H1 (cell line): Measurements from ENCODE around the gene RSU1. TPM values are rescaled to one million over a fixed set of nuclear protein-coding genes. Genes with fewer than 3 reads are reported as not detected.

Source experiments
- CTCF ChIA-PET: fragments of 300-600 bp; sonication (Branson Sonifier 250); formaldehyde crosslinking; loops from one replicate; lab custom pipeline; 2021; ENCODE audit not compliant: partially characterized antibody; lab: Charles Lee
- POLR2A ChIA-PET: fragments of 300-600 bp; sonication (Branson Sonifier 250); formaldehyde crosslinking; loops from one replicate; lab custom pipeline; 2021; ENCODE audit warnings: inconsistent platforms; ENCODE audit not compliant: partially characterized antibody; lab: Charles Lee
- DNase-seq, 2 experiments: peaks; one replicate each; pipeline versions ENCODE4 v3.0.0 to v3.0.0-alpha.2; 2010 to 2022; ENCODE audit warnings: low spot score in 2 of 2, low read depth in 1 of 2, mixed read lengths in 1 of 2
- FAIRE-seq: peaks from 2 replicates; lab custom pipeline; 2011; peaks lifted over from hg19 to GRCh38; lab: Jason Lieb, UNC
- H2AFZ ChIP-seq: 2 replicates; pipeline ENCODE4 v1.8.1; 2012; ENCODE audit warnings: low read length, inconsistent platforms
- H2AK5ac ChIP-seq: 2 replicates; pipeline ENCODE4 v1.6.1; 2013; ENCODE audit warnings: low read depth, low read length
- H2BK120ac ChIP-seq: replicated peaks from 2 replicates; pipeline ENCODE3; 2013; ENCODE audit warnings: low read depth, low read length, inconsistent platforms
- H2BK12ac ChIP-seq: 2 replicates; pipeline ENCODE4 v1.6.1; 2013; ENCODE audit warnings: low read depth, low read length
- H2BK15ac ChIP-seq: 2 replicates; pipeline ENCODE4 v1.6.1; 2013; ENCODE audit warnings: low read length
- H2BK20ac ChIP-seq: 2 replicates; pipeline ENCODE4 v1.6.1; 2013; ENCODE audit warnings: low read length
- H2BK5ac ChIP-seq: 2 replicates; pipeline ENCODE4 v1.6.1; 2013; ENCODE audit warnings: low read depth, low read length
- H3K14ac ChIP-seq: 2 replicates; pipeline ENCODE4 v1.6.1; 2013; ENCODE audit warnings: inconsistent platforms; ENCODE audit not compliant: insufficient read length
- H3K18ac ChIP-seq: 2 replicates; pipeline ENCODE4 v1.6.1; 2013; ENCODE audit warnings: low read length; ENCODE audit errors: extremely low read depth
- H3K23ac ChIP-seq: 2 replicates; pipeline ENCODE4 v1.6.1; 2013; ENCODE audit warnings: inconsistent platforms; ENCODE audit not compliant: insufficient read length
- H3K23me2 ChIP-seq: 2 replicates; pipeline ENCODE4 v1.6.1; 2013; ENCODE audit warnings: low read depth, low read length
- H3K27ac ChIP-seq: 2 replicates; pipeline ENCODE4 v1.6.1; 2011; ENCODE audit warnings: low read depth, low read length, inconsistent platforms
- H3K27me3 ChIP-seq, 4 experiments: replicated peaks in 1 of 4; 1 replicate in 1 of 4; 2 replicates in 3 of 4; pipeline versions ENCODE4 v1.6.1 to v1.8.1; 2011 to 2013; ENCODE audit warnings: low read length in 3 of 4, mild to moderate bottlenecking in 3 of 4, inconsistent platforms in 2 of 4, mixed read lengths in 2 of 4, moderate library complexity in 1 of 4; ENCODE audit not compliant: control insufficient read depth in 3 of 4, insufficient read depth in 3 of 4; ENCODE audit errors: extremely low read depth in 1 of 4
- H3K36me3 ChIP-seq, 4 experiments: 2 replicates each; pipeline versions ENCODE4 v1.6.1 to v1.8.1; 2011 to 2013; ENCODE audit warnings: mild to moderate bottlenecking in 4 of 4, low read length in 3 of 4, moderate library complexity in 2 of 4, control low read depth in 1 of 4, inconsistent platforms in 1 of 4; ENCODE audit not compliant: insufficient read depth in 4 of 4, control insufficient read depth in 2 of 4
- H3K4ac ChIP-seq: replicated peaks from 2 replicates; pipeline ENCODE3; 2013; ENCODE audit warnings: low read length, low read depth, mixed read lengths, inconsistent platforms; ENCODE audit not compliant: insufficient read length
- H3K4me1 ChIP-seq, 4 experiments: replicated peaks in 1 of 4; 1 replicate in 1 of 4; 2 replicates in 3 of 4; pipeline versions ENCODE4 v1.6.1 to v1.8.1; 2011 to 2013; ENCODE audit warnings: low read length in 3 of 4, inconsistent platforms in 2 of 4, mixed read lengths in 1 of 4; ENCODE audit not compliant: insufficient read depth in 4 of 4, control insufficient read depth in 3 of 4
- H3K4me2 ChIP-seq, 2 experiments: 2 replicates each; pipeline versions ENCODE4 v1.6.1 to v1.8.1; 2011 to 2013; ENCODE audit warnings: low read depth in 2 of 2, low read length in 2 of 2, control low read depth in 1 of 2, inconsistent platforms in 1 of 2, mild to moderate bottlenecking in 1 of 2; ENCODE audit not compliant: insufficient read depth in 1 of 2
- H3K4me3 ChIP-seq, 4 experiments: fragments of 200-600, 300-600 bp in 1 of 4; sonication (generic), shearing (Covaris generic), sonication (Bioruptor Twin) in 1 of 4; 2 replicates each; pipeline versions ENCODE4 v1.5.1 to v1.8.1; 2011 to 2016; ENCODE audit warnings: low read length in 4 of 4, low read depth in 3 of 4, control low read depth in 2 of 4, inconsistent platforms in 2 of 4, mild to moderate bottlenecking in 2 of 4, mixed read lengths in 1 of 4, moderate library complexity in 1 of 4; ENCODE audit not compliant: insufficient read depth in 2 of 4; ENCODE audit errors: extremely low read depth in 1 of 4
- H3K56ac ChIP-seq: replicated peaks from 2 replicates; pipeline ENCODE3; 2013; ENCODE audit warnings: low read depth, mild to moderate bottlenecking, mixed read lengths, low read length, inconsistent platforms; ENCODE audit not compliant: insufficient read length
- H3K79me1 ChIP-seq: 2 replicates; pipeline ENCODE4 v1.6.1; 2013; ENCODE audit warnings: low read depth, low read length, control low read depth
- H3K79me2 ChIP-seq, 2 experiments: 2 replicates each; pipeline versions ENCODE4 v1.6.1 to v1.8.1; 2012 to 2013; ENCODE audit warnings: low read length in 2 of 2, mild to moderate bottlenecking in 2 of 2, inconsistent platforms in 1 of 2; ENCODE audit not compliant: insufficient read depth in 2 of 2, control insufficient read depth in 1 of 2
- H3K9ac ChIP-seq, 4 experiments: replicated peaks in 1 of 4; 1 replicate in 1 of 4; 2 replicates in 3 of 4; pipeline versions ENCODE4 v1.6.1 to v1.8.1; 2011 to 2013; ENCODE audit warnings: low read depth in 3 of 4, low read length in 3 of 4, control low read depth in 2 of 4, mild to moderate bottlenecking in 2 of 4, moderate library complexity in 2 of 4, inconsistent platforms in 1 of 4; ENCODE audit errors: extremely low read depth in 1 of 4
- H3K9me3 ChIP-seq, 2 experiments: 2 replicates each; pipeline versions ENCODE4 v1.6.1 to v1.8.1; 2012 to 2013; ENCODE audit warnings: mild to moderate bottlenecking in 2 of 2, moderate library complexity in 2 of 2, control low read depth in 1 of 2, inconsistent platforms in 1 of 2, low read depth in 1 of 2, low read length in 1 of 2, mixed read lengths in 1 of 2; ENCODE audit not compliant: insufficient read depth in 2 of 2
- H4K20me1 ChIP-seq, 2 experiments: replicated peaks in 1 of 2; 2 replicates each; pipeline versions ENCODE3 to v1.8.1; 2011 to 2013; ENCODE audit warnings: inconsistent platforms in 2 of 2, low read length in 2 of 2, mild to moderate bottlenecking in 1 of 2; ENCODE audit not compliant: insufficient read depth in 2 of 2, control insufficient read depth in 1 of 2
- H4K5ac ChIP-seq: 2 replicates; pipeline ENCODE4 v1.6.1; 2013; ENCODE audit warnings: low read length, low read depth, mixed read lengths, inconsistent platforms; ENCODE audit not compliant: insufficient read length
- H4K8ac ChIP-seq: 2 replicates; pipeline ENCODE4 v1.8.0; 2013; ENCODE audit warnings: mild to moderate bottlenecking, moderate library complexity, low read length, inconsistent platforms; ENCODE audit not compliant: insufficient read depth; ENCODE audit errors: extremely low read depth
- H4K91ac ChIP-seq: replicated peaks from 2 replicates; pipeline ENCODE3; 2013; ENCODE audit warnings: low read length, mixed read lengths, inconsistent platforms; ENCODE audit not compliant: insufficient read length
- BRCA1 ChIP-seq: IDR thresholded peaks from 2 replicates; pipeline ENCODE4 v1.6.1; 2012; ENCODE audit warnings: low read depth, low read length, improper control_type of control experiment
- CBX8 ChIP-seq: fragments of 300-800, 300-1000 bp; sonication (generic); IDR thresholded peaks from 2 replicates; pipeline ENCODE4 v1.7.1; 2016; ENCODE audit warnings: low read depth, low read length, borderline replicate concordance
- CHD2 ChIP-seq: IDR thresholded peaks from 2 replicates; pipeline ENCODE4 v1.6.1; 2012; ENCODE audit warnings: low read length, improper control_type of control experiment
- CREB1 ChIP-seq: IDR thresholded peaks from 2 replicates; pipeline ENCODE4 v1.6.1; 2012; ENCODE audit warnings: inconsistent platforms
- CTBP2 ChIP-seq: IDR thresholded peaks from 2 replicates; pipeline ENCODE4 v1.7.0; 2011; ENCODE audit warnings: borderline replicate concordance, mild to moderate bottlenecking, moderate library complexity, mixed read lengths, low read length; ENCODE audit not compliant: insufficient read depth, insufficient read length
- GTF2F1 ChIP-seq: IDR thresholded peaks from 2 replicates; pipeline ENCODE4 v1.6.1; 2012; ENCODE audit warnings: low read depth, low read length, improper control_type of control experiment, borderline replicate concordance
- KDM1A ChIP-seq: fragments of 200-600, 300-600 bp; sonication (generic); IDR thresholded peaks from 2 replicates; pipeline ENCODE4 v1.7.1; 2016; ENCODE audit warnings: mild to moderate bottlenecking, low read length, borderline replicate concordance
- POLR2A ChIP-seq, 2 experiments: IDR thresholded peaks; 1 replicate in 1 of 2; 2 replicates in 1 of 2; pipeline ENCODE4 v1.6.1; 2011; ENCODE audit warnings: low read depth in 2 of 2, low read length in 2 of 2, mild to moderate bottlenecking in 2 of 2; ENCODE audit errors: control extremely low read depth in 1 of 2
- RXRA ChIP-seq: IDR thresholded peaks from 2 replicates; pipeline ENCODE4 v1.6.1; 2011; ENCODE audit warnings: low read depth, mild to moderate bottlenecking, low read length, moderate library complexity; ENCODE audit not compliant: insufficient read depth
- SIRT6 ChIP-seq: IDR thresholded peaks from one replicate; pipeline ENCODE4 v1.7.1; 2012; ENCODE audit warnings: low read length, inconsistent platforms
- SIX5 ChIP-seq: IDR thresholded peaks from 2 replicates; pipeline ENCODE4 v1.6.1; 2011; ENCODE audit warnings: mild to moderate bottlenecking, low read depth, low read length
- TCF12 ChIP-seq: IDR thresholded peaks from 2 replicates; pipeline ENCODE4 v1.6.1; 2011; ENCODE audit warnings: low read depth, mild to moderate bottlenecking, low read length
- WGBS, 2 experiments: shearing (Covaris generic) in 1 of 2; methylation state at CpG; one replicate each; pipeline versions ENCODE4 v1.1.6 to v1.1.7; 2013 to 2015; ENCODE audit warnings: low lambda C conversion rate in 2 of 2, mixed read lengths in 2 of 2, inconsistent platforms in 1 of 2, low coverage in 1 of 2, missing lambda C conversion rate in 1 of 2; ENCODE audit not compliant: insufficient replicate concordance in 2 of 2, insufficient coverage in 1 of 2, insufficient read length in 1 of 2; ENCODE audit errors: extremely low coverage in 1 of 2, missing lambda C conversion rate in 1 of 2; 5-methylcytosine and 5-hydroxymethylcytosine counted together
- polyA plus RNA-seq, 7 experiments: library from polyadenylated mRNA; depleted of rRNA in 3 of 7; stranded (reverse) in 5 of 7; unstranded in 2 of 7; fragments of >200 nt in 5 of 7; fragments of 200-250 nt in 2 of 7; gene quantifications; 1 replicate in 5 of 7; 2 replicates in 1 of 7; 4 replicates in 1 of 7; pipeline versions ENCODE4 v1.2.1 to v1.2.3, GENCODE V29; 2011 to 2013; ENCODE audit warnings: missing spikeins in 2 of 7, mixed read lengths in 2 of 7
- total RNA-seq: library from RNA; stranded (reverse); fragmentation: NEBNext Ultra II Directional; extraction: Animal tissue kit (Norgen Biotek cat#: 25700); gene quantifications from 2 replicates; pipeline ENCODE4 v1.2.1, GENCODE V29; 2021
- TF ChIP-seq, protein P1 (sequence below): IDR thresholded peaks from 2 replicates; pipeline ENCODE4 v1.6.1; 2011; ENCODE audit warnings: low read length, improper control_type of control experiment

Gene RSU1
- total and polyA plus RNA-seq, 2 of the 8 experiments (the other 6 are each of a cell fraction or from before 2014, with no cell fraction given): 50.0 to 68.2 TPM

DNA sequence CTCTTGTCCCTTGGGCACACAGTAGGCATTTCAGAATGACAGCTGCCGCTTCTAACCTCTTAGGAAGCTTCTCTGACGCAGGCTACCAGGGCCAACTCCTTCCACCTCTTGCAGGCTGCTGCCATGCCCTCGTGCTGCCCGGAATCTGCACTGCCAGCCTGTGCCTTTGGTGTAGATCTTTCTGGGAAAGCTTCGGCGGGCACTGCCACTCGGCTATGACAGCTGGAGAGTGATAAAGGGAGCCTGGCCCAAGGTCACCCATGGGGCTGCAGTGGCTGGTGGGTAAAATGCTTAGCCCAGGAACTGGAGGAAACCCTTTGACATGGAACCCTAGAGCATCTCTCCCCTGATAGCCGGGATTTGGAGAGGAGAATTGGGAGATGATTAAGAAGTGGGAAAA, 217.6 kb downstream of the RSU1 start:
- Histone ChIP-seq H4K91ac (no peak overlapping the region), H2AK5ac (no peak overlapping the region), H3K79me1 (no peaks in the 10 kb centered on the region; the same call in 1 of the 2 replicates), H3K27me3 (no peaks in the 10 kb centered on the region), H3K9ac (no peak overlapping the region), H2BK12ac (no peak overlapping the region), H3K79me2 (no peaks in the 10 kb centered on the region), H3K4me3 (no peak overlapping the region), H2BK5ac (no peak overlapping the region), H4K5ac (no peak overlapping the region), H2BK120ac (no peak overlapping the region), H4K8ac (no peak overlapping the region), H3K4me1 (peaks cover 0 to 3% (median 1%) of the 10 kb centered on the region in 4 experiments; a peak in 2 of 7 replicates), H2AFZ (no peak overlapping the region), H3K14ac (no peak overlapping the region), H3K56ac (no peak overlapping the region), H2BK15ac (no peak overlapping the region), H3K4me2 (no peak overlapping the region), H3K23me2 (no peaks in the 10 kb centered on the region), H3K18ac (no peak overlapping the region), H3K9me3 (no peaks in the 10 kb centered on the region), H3K27ac (no peak overlapping the region), H3K23ac (no peak overlapping the region), H4K20me1 (peaks cover 0 to 2% of the 10 kb centered on the region in 2 experiments), H3K4ac (no peak overlapping the region), H3K36me3 (no peaks in the 10 kb centered on the region), H2BK20ac (no peak overlapping the region)
- POLR2A ChIA-PET: no interaction called here
- CTCF ChIA-PET: interaction anchor here (0.6 kb wide), 2 partner anchors 14 to 15 kb away, joined by 3 read pairs; no protein-coding TSS in a partner anchor
- FAIRE-seq (no peak), DNase-seq (no peak)
- WGBS, 2 experiments: 81% methylated on average over 8 of the region's 8 CpGs; no CpG with 5 or more reads in 1 of the 2 experiments
- no peak for TF ChIP-seq TCF12
- no peak for TF ChIP-seq CBX8
- TF ChIP-seq, protein P1, sequence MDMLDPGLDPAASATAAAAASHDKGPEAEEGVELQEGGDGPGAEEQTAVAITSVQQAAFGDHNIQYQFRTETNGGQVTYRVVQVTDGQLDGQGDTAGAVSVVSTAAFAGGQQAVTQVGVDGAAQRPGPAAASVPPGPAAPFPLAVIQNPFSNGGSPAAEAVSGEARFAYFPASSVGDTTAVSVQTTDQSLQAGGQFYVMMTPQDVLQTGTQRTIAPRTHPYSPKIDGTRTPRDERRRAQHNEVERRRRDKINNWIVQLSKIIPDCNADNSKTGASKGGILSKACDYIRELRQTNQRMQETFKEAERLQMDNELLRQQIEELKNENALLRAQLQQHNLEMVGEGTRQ: no peak
- TF ChIP-seq BRCA1: no peak
- TF ChIP-seq CHD2: no peak
- TF ChIP-seq POLR2A (IDR thresholded peaks at IDR 0.05; ENCODE audit: control extremely low read depth in 1 of 2, low read depth in 2 of 2, low read length in 2 of 2): no peak
- no peak for TF ChIP-seq KDM1A
- no peak for TF ChIP-seq CTBP2
- TF ChIP-seq CREB1: no peak
- no peak for TF ChIP-seq RXRA
- TF ChIP-seq SIX5: no peak
- TF ChIP-seq GTF2F1: no peak
- TF ChIP-seq SIRT6: no peak
